Measurements from ENCODE around the gene NTM. TPM values are rescaled to one million over a fixed set of nuclear protein-coding genes. Genes with fewer than 3 reads are reported as not detected.

NTM gene
- 3.4 and 52.2 TPM in 2 replicates for total RNA-seq (ENCODE audit: low replicate concordance)

DNA sequence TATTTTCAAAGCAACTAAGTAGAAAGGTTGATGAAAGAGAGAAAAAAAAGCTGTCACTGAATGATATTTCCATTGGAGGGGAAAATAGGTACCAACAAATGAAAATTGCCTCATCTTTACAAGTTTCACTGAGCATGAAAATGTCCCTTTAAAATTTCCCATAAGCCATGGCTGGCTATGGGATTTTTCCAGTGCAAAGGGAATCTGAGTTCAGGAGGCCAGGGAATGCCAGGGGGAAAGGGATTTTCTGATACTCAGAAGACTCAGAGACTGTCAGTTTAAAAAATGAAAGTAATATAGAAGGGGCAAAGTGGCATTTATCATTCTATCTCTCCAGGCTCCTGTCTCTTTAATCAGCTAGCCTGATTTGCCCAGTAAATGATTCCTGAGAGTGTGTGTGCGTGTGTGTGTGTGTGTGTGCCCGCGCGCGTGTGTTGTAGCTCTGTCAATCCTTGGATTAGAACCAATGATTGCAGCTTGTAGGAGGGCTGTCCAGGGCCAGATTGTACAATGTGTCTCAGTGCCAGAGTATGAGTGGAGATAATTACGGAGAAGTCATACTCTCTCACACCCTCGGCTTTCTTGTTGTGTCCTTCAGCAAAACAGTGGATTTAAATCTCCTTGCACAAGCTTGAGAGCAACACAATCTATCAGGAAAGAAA is at the start of gene NTM:
Gene NTM (plus strand): TSS at position 526 of the 662 bp plus-strand sequence.
- H3K4me3 ChIP-seq (ENCODE audit: low read depth, low read length), result no peak within 1 kb of the TSS
- peak; percentile 35 for DNase-seq (ENCODE audit: low read depth)
- TF ChIP-seq CTCF (IDR thresholded peaks at IDR 0.05; ENCODE audit: insufficient read depth, low read length), result no peak

GRCh38 chr11:131324921-131325570 is 45.4 kb upstream of the NTM start:
- no peak for DNase-seq (ENCODE audit: low read depth)
- TF ChIP-seq CTCF (IDR thresholded peaks at IDR 0.05; ENCODE audit: insufficient read depth, low read length), result no peak
- no peak overlapping the region for H3K4me3 ChIP-seq (ENCODE audit: low read depth, low read length)

GRCh38 chr11:131326829-131327228 is 43.6 kb upstream of the NTM start:
- DNase-seq (ENCODE audit: low read depth), result no peak
- TF ChIP-seq CTCF (IDR thresholded peaks at IDR 0.05; ENCODE audit: insufficient read depth, low read length), result no peak
- H3K4me3 ChIP-seq (ENCODE audit: low read depth, low read length), result no peak overlapping the region

- no peak for TF ChIP-seq CTCF (IDR thresholded peaks at IDR 0.05; ENCODE audit: insufficient read depth, low read length)
- DNase-seq (ENCODE audit: low read depth), result no peak
Measured at GRCh38 chr11:131327421-131327820, 43.0 kb upstream of the NTM start.

DNA sequence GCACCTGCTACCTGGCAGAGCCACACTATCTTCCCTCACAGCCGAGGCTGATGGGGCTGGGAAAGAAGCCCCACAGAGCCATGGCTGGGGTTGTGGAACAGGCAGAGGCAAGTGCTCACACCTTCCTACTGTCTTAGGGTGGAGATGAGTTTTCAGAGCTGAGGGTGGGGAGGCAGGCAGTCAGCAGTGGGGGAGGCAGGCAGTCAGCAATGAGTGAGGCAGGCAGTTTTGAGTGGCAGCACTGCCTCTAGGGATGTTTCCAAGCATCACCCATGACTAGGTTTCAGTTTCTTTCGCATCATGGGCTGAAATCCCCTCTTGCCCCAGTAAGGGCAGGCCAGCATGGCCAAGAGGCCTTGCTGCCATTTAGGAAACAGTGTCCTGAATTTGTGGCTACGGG is 41.6 kb upstream of the NTM start:
- no peak for TF ChIP-seq CTCF (IDR thresholded peaks at IDR 0.05; ENCODE audit: insufficient read depth, low read length)
- no peak for DNase-seq (ENCODE audit: low read depth)
- H3K4me3 ChIP-seq (ENCODE audit: low read depth, low read length), result no peak overlapping the region

More at GRCh38 chr11:131327421-131327820, 43.0 kb upstream of the NTM start:
- no peak overlapping the region for H3K4me3 ChIP-seq (ENCODE audit: low read depth, low read length)

- no peak overlapping the region for H3K4me3 ChIP-seq (ENCODE audit: low read depth, low read length)
- no peak for DNase-seq (ENCODE audit: low read depth)
- TF ChIP-seq CTCF (IDR thresholded peaks at IDR 0.05; ENCODE audit: insufficient read depth, low read length), result no peak
Measured at GRCh38 chr11:131331010-131331409, 39.4 kb upstream of the NTM start.

Measured in fibroblast of the aortic adventitia (primary cell).